ENCODE measurements around the gene MYH9.

DNA sequence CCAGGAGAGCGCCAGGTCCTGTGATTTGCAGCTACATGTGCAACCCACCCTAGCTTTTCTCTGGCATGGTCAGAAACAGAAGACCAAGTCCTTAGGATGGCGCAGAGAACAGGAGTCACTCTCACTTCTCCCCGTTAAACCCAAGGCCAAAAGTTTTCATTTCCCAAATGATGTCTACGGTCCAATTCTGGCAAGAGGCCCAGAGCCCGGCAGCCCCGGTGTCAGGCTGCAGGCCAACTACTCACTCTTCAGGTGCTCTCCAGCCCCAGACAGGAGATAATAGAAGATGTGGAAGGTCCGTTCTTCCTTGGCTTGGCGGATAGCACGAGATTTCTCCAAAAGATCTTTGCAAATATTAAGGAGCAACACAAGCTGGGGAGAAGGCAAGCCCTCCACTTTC, 67.2 kb downstream of the MYH9 start:
- TF ChIP-seq, protein P1, sequence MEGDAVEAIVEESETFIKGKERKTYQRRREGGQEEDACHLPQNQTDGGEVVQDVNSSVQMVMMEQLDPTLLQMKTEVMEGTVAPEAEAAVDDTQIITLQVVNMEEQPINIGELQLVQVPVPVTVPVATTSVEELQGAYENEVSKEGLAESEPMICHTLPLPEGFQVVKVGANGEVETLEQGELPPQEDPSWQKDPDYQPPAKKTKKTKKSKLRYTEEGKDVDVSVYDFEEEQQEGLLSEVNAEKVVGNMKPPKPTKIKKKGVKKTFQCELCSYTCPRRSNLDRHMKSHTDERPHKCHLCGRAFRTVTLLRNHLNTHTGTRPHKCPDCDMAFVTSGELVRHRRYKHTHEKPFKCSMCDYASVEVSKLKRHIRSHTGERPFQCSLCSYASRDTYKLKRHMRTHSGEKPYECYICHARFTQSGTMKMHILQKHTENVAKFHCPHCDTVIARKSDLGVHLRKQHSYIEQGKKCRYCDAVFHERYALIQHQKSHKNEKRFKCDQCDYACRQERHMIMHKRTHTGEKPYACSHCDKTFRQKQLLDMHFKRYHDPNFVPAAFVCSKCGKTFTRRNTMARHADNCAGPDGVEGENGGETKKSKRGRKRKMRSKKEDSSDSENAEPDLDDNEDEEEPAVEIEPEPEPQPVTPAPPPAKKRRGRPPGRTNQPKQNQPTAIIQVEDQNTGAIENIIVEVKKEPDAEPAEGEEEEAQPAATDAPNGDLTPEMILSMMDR (conservative IDR thresholded peaks at IDR 0.05): no peak
- no peak for TF ChIP-seq ZFX (IDR thresholded peaks at IDR 0.05)
